K562 (cell line): ENCODE data around the gene C16orf86. TPM values are rescaled to one million over a fixed set of nuclear protein-coding genes. Genes with fewer than 3 reads are reported as not detected.
A peak's percentile ranks its signal among the peaks of the same experiment; 100 is the strongest.

ENCODE experiments used
- ARID4B ChIP-seq: sonication (generic); formaldehyde crosslinking; IDR thresholded peaks from 2 replicates; pipeline ENCODE4 v1.8.0; 2022; ENCODE audit warnings: mild to moderate bottlenecking, missing genetic modification reagents
- ATF6 ChIP-seq: sonication (generic); formaldehyde crosslinking; IDR thresholded peaks from 2 replicates; pipeline ENCODE4 v1.4.0; 2020; ENCODE audit warnings: mild to moderate bottlenecking, missing genetic modification reagents
- BDP1 ChIP-seq: IDR thresholded peaks from 3 replicates; pipeline ENCODE4 v1.6.1; 2011; ENCODE audit not compliant: insufficient read length, insufficient read depth
- CXXC5 ChIP-seq: fragments of 250-450 bp; sonication (Bioruptor Pico); IDR thresholded peaks from 2 replicates; pipeline ENCODE4 v1.8.0; 2022; ENCODE audit warnings: inconsistent platforms, mild to moderate bottlenecking, moderate library complexity
- ERF ChIP-seq: fragments of 450-650 bp; formaldehyde crosslinking; IDR thresholded peaks from 2 replicates; pipeline ENCODE4 v1.4.0; 2020; ENCODE audit warnings: mild to moderate bottlenecking, mixed read lengths
- GATAD2A ChIP-seq: fragments of 450-650 bp; IDR thresholded peaks from 2 replicates; pipeline ENCODE4 v1.6.1; 2017
- HOXB6 ChIP-seq: fragments of 250-450 bp; sonication (Bioruptor Pico); IDR thresholded peaks from 2 replicates; pipeline ENCODE4 v1.5.1; 2022; ENCODE audit warnings: mild to moderate bottlenecking, borderline replicate concordance
- KDM4B ChIP-seq, 2 experiments: fragments of 450-650 bp in 1 of 2; sonication (generic) in 1 of 2; IDR thresholded peaks; 2 replicates each; pipeline ENCODE4 v1.6.1; 2016 to 2017; ENCODE audit warnings: borderline replicate concordance in 2 of 2, antibody characterized with exemption in 1 of 2, low read depth in 1 of 2, mild to moderate bottlenecking in 1 of 2
- RBM22 ChIP-seq: fragments of 200-400 bp; formaldehyde crosslinking; IDR thresholded peaks from 2 replicates; pipeline ENCODE4 v1.6.1; 2018; ENCODE audit warnings: low read length, low read depth; ENCODE audit not compliant: poor library complexity, severe bottlenecking
- SMAD4 ChIP-seq: fragments of 250-450 bp; sonication (Bioruptor Pico); conservative IDR thresholded peaks from 2 replicates; pipeline ENCODE4 v1.8.0; 2021; ENCODE audit warnings: inconsistent platforms, mild to moderate bottlenecking, moderate library complexity
- TCF7 ChIP-seq: sonication (generic); IDR thresholded peaks from 2 replicates; pipeline ENCODE4 v1.6.1; 2016; ENCODE audit warnings: antibody characterized with exemption, borderline replicate concordance
- VEZF1 ChIP-seq: fragments of 200-800 bp; sonication (Bioruptor generic); IDR thresholded peaks from 2 replicates; pipeline ENCODE4 v1.6.1; 2017; ENCODE audit warnings: missing genetic modification characterization, missing compliant biosample characterization
- ZBTB17 ChIP-seq: fragments of 450-650 bp; formaldehyde crosslinking; IDR thresholded peaks from 2 replicates; pipeline ENCODE4 v1.4.0; 2020; ENCODE audit warnings: mild to moderate bottlenecking
- ZNF518B ChIP-seq: fragments of 250-450 bp; sonication (Bioruptor Pico); IDR thresholded peaks from 2 replicates; pipeline ENCODE4 v1.5.0; 2021; ENCODE audit warnings: mild to moderate bottlenecking, moderate library complexity
- ZNF584 ChIP-seq: fragments of 200-800 bp; sonication (Bioruptor generic); IDR thresholded peaks from 2 replicates; pipeline ENCODE4 v1.6.1; 2016; ENCODE audit warnings: low read depth, mild to moderate bottlenecking, missing genetic modification characterization, missing compliant biosample characterization
- ZNF644 ChIP-seq: fragments of 200-800 bp; sonication (Bioruptor generic); IDR thresholded peaks from 2 replicates; pipeline ENCODE4 v1.6.1; 2016; ENCODE audit warnings: low read depth, missing genetic modification characterization, missing compliant biosample characterization
- polyA plus RNA-seq, 8 experiments: library from polyadenylated mRNA; depleted of rRNA in 4 of 8; stranded (reverse) in 5 of 8; unstranded in 3 of 8; fragments of >200 nt; fragmentation: Nextera tagmentation in 2 of 8; fragmentation: Illumina TruSeq in 1 of 8; extraction: Ambion mirVana in 2 of 8; extraction: Trizol in 1 of 8; gene quantifications; 2 replicates each; pipeline versions ENCODE4 v1.2.1 to v1.2.3, GENCODE V29; 2011 to 2014; ENCODE audit warnings: inconsistent platforms in 1 of 8, missing spikeins in 1 of 8
- total RNA-seq, 7 experiments: library from RNA; depleted of rRNA in 6 of 7; stranded (reverse); fragments of >200 nt in 6 of 7; fragmentation: Illumina TruSeq in 2 of 7; extraction: Trizol in 2 of 7; gene quantifications; 2 replicates each; pipeline versions ENCODE4 v1.2.1 to v1.2.3, GENCODE V29; 2011 to 2021; ENCODE audit warnings: low replicate concordance in 1 of 7

C16orf86 gene
- total and polyA plus RNA-seq, 9 of the 15 experiments (the other 6 are each of a cell fraction or from before 2014, with no cell fraction given): 0.13 to 1.2 (median 0.27) TPM; not detected in 3

GRCh38 chr16:67652578-67653127 is 14.0 kb upstream of the C16orf86 start (continued):
- peak; percentile 44 for TF ChIP-seq CXXC5 (CRISPR knock-in tag)
- peak; percentile 63; the same call in 1 of the 2 replicates for TF ChIP-seq ZNF584 (CRISPR knock-in tag)
- peak; percentile 75 for TF ChIP-seq ZNF644 (tag)
- no peak for TF ChIP-seq RBM22
- no peak for TF ChIP-seq GATAD2A
- 0 out of 2 replicates have a peak, but pooled peaks have one; percentile 28 for TF ChIP-seq ZBTB17
- TF ChIP-seq HOXB6 (CRISPR knock-in tag): no peak
- TF ChIP-seq ZNF518B (CRISPR knock-in tag): no peak
- no peak for TF ChIP-seq BDP1
- no peak for TF ChIP-seq ATF6 (CRISPR knock-in tag)
- TF ChIP-seq VEZF1: peak; percentile 97
- no peak for TF ChIP-seq TCF7
- 0 out of 2 replicates have a peak, but pooled peaks have one; percentile 50 for TF ChIP-seq SMAD4 (CRISPR knock-in tag)
- 0 out of 4 replicates have a peak, but pooled peaks of 1 of the 2 experiments have one; percentile 42 for TF ChIP-seq KDM4B (IDR thresholded peaks at IDR 0.05; ENCODE audit: borderline replicate concordance in 2 of 2, low read depth in 1 of 2)
- TF ChIP-seq ARID4B (CRISPR knock-in tag): peak; percentile 47; the same call in 1 of the 2 replicates
- no peak for TF ChIP-seq ERF
